Measurements from ENCODE around the gene PRB2. TPM values are rescaled to one million over a fixed set of nuclear protein-coding genes. Genes with fewer than 3 reads are reported as not detected.
"Not testable (repeated sequence)": the region's sequence is repeated elsewhere in the genome, so short reads cannot be mapped to it uniquely, and the experiment has no call there.

PRB2 gene
- total RNA-seq = not detected
- polyA plus RNA-seq = not detected
- long read RNA-seq, donor 1 = 0 reads
- long read RNA-seq, donor 2 = 0 reads
- long read RNA-seq, donor 3 = 0 reads
- long read RNA-seq, donor 4 = 0 reads

DNA sequence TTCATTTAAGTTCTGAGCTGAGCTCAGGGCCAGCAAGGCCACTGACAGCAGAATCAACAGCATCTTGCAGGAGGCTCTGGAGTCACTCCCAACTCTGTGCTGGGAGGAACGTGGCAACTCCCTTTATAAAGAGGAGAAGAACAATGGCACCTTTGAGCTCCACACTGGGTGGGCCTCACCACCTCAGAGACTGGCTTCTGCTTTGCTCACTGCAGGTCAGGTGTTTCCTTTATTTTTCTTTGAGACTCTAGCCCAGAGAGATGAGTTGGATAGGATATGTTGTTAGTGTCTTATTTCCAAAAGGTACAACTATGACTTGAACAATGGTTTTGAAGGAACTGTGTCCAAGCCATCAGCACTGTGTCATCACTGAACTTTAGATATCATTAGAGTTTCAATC is at the start of gene PRB2:
TSS of gene PRB2 (minus strand) at position 101 of the 400 bp plus-strand sequence. CDS start at position 63, 38 bp downstream.
- H3K27me3 ChIP-seq (ENCODE audit: control insufficient read depth, insufficient read depth); H3K9me3 ChIP-seq (ENCODE audit: control insufficient read depth, low read length); H3K4me1 ChIP-seq (ENCODE audit: control insufficient read depth, insufficient read depth, low read length); ATAC-seq; intact Hi-C loops (cut with DNase I); H3K4me3 ChIP-seq (ENCODE audit: low read length); H3K27ac ChIP-seq (ENCODE audit: low read length); DNase-seq: not testable (repeated sequence)
- no CpG with 5 or more reads among the region's 1 CpG for WGBS

DNA sequence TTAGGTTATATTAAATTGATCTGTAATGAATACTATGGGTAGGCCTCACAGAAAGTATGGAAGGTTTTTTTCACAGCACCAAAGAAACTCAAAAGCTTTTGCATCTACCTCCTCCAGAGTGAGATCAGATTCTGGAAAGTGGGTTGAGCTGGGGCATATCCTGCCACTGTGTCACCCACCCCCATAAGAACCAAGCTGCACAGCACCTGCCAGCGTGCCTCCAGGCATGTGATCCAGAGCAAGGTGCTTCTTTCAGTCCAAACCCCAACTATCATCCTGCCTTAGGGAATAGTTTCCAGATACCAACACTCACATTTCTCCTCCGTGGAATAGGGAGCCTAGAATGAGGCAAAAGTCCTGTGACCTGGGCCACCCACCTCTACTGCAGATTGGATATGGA is 42.6 kb upstream of the PRB2 start:
- intact Hi-C loops (cut with DNase I) = no loop called here
- no peak for DNase-seq
- Histone ChIP-seq H3K9me3 (ENCODE audit: control insufficient read depth, low read length) (no peaks in the 10 kb centered on the region), H3K27me3 (ENCODE audit: control insufficient read depth, insufficient read depth) (no peaks in the 10 kb centered on the region), H3K27ac (ENCODE audit: low read length) (no peak overlapping the region), H3K4me1 (ENCODE audit: control insufficient read depth, insufficient read depth, low read length) (no peaks in the 10 kb centered on the region), H3K4me3 (ENCODE audit: low read length) (no peak overlapping the region)
- 82% methylated on average over 2 of the region's 2 CpGs for WGBS
- ATAC-seq = no peak

DNA sequence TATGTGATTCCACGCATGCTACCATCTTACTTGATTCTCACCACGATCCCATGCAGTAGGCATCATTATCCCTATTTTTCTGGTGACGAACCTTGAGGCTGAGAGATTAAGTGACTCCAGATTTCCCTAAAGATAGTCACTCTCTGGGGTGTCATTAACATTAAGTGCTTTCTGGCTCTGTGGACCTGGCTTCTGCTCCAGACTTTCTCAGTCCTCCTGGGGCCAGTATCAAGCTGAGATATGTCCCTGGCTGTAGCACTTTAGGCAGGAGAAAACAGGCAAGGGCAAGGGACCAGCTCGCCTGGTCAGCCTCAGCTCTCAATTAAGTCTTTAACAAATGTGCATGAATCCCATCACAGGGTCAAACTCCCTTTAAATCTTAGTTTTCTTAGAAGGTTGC is 38.3 kb upstream of the PRB2 start:
- Histone ChIP-seq H3K27me3 (ENCODE audit: control insufficient read depth, insufficient read depth) (no peaks in the 10 kb centered on the region), H3K4me3 (ENCODE audit: low read length) (no peak overlapping the region), H3K4me1 (ENCODE audit: control insufficient read depth, insufficient read depth, low read length) (no peaks in the 10 kb centered on the region), H3K27ac (ENCODE audit: low read length) (no peak overlapping the region), H3K9me3 (ENCODE audit: control insufficient read depth, low read length) (no peaks in the 10 kb centered on the region)
- 47% methylated on average over 4 of the region's 4 CpGs for WGBS
- intact Hi-C loops (cut with DNase I) = no loop called here
- ATAC-seq (no peak), DNase-seq (no peak)

DNA sequence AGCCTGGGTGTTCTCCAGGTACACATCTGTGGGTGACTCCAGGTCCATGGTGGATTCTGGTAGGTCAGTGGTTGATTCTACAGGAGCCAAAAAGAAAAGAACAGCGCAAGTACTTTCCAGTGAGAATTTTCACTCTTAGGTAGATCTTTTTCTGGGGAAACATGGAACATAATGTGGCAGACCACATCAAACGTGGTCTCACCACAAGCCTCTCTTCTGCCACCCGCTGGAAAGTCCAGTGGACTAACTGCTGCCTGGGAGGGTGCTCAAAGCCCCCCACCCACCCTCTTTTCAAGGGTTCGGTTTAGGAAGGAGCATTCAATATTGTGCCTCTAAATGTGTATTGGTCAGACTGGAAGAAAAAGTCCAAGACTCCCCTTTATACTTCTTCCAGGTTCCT is 36.1 kb upstream of the PRB2 start:
- Histone ChIP-seq H3K4me1 (ENCODE audit: control insufficient read depth, insufficient read depth, low read length) (no peaks in the 10 kb centered on the region), H3K27me3 (ENCODE audit: control insufficient read depth, insufficient read depth) (no peaks in the 10 kb centered on the region), H3K27ac (ENCODE audit: low read length) (no peak overlapping the region), H3K4me3 (ENCODE audit: low read length) (no peak overlapping the region), H3K9me3 (ENCODE audit: control insufficient read depth, low read length) (no peaks in the 10 kb centered on the region)
- WGBS = 81% methylated on average over 4 of the region's 4 CpGs
- ATAC-seq = no peak
- intact Hi-C loops (cut with DNase I) = no loop called here
- no peak for DNase-seq

DNA sequence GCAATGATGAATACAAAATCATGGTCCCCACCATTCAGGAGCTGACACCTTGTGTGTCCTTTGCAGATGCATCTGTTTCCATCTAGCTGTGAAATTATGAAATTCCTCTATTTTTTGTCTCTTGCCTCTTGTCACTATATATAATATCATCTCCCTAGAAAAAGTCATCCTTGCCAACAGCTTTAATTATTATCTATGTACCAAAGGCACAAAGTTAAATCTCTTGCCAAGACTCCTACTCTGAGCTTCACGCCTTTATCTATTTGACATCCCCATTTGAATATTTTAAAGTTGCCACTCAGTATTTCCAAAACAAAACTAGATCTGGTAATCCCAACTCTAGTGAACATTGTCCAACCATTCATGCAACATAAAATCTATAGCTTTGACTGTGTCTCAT is 32.0 kb upstream of the PRB2 start:
- 49% methylated on average over 1 of the region's 1 CpG for WGBS
- Histone ChIP-seq H3K4me3 (ENCODE audit: low read length) (no peak overlapping the region), H3K27me3 (ENCODE audit: control insufficient read depth, insufficient read depth) (no peaks in the 10 kb centered on the region), H3K9me3 (ENCODE audit: control insufficient read depth, low read length) (no peaks in the 10 kb centered on the region), H3K4me1 (ENCODE audit: control insufficient read depth, insufficient read depth, low read length) (no peaks in the 10 kb centered on the region), H3K27ac (ENCODE audit: low read length) (no peak overlapping the region)
- DNase-seq (no peak), ATAC-seq (no peak)
- intact Hi-C loops (cut with DNase I) = no loop called here

DNA sequence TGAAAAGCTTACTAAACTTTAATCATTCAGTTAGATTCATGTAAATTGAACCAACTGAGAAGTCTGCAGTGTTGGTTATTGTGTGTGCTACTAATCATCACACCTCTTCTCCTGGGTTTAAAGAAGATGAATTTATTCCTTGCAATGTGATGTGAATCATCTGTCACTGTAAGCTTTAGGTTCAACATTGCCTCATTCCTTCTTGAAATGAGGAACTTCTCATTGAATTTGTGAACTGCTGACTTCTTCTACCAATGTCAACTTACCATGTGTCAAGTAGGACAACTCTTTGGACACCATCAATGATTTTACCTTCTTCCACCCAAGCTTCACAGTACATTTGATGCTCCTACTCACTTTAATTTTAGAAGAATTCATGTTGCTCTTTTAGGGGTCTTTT is 17.4 kb upstream of the PRB2 start:
- intact Hi-C loops (cut with DNase I) = no loop called here
- Histone ChIP-seq H3K4me1 (ENCODE audit: control insufficient read depth, insufficient read depth, low read length) (no peaks in the 10 kb centered on the region), H3K9me3 (ENCODE audit: control insufficient read depth, low read length) (peaks cover 2% of the 10 kb centered on the region), H3K27ac (ENCODE audit: low read length) (no peak overlapping the region), H3K4me3 (ENCODE audit: low read length) (no peak overlapping the region), H3K27me3 (ENCODE audit: control insufficient read depth, insufficient read depth) (no peaks in the 10 kb centered on the region)
- ATAC-seq (no peak), DNase-seq (no peak)

DNA sequence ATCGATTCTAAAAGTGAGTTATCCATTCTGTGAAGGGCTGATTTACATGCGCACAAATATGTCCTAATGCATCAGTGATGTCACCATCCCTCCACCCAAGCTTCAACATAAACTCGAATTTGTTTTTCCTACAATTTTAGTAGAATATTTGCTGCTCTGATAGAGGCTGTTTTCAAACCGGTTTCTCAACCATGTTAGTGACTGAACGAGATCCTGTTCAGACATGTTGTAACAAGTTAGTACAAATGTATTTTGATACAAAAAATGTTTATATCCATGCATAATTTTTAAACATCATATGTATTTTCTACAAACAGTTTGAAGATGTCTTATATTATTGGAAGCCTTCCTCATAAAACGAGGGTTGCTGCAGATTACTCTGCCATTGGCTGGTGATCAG is 12.7 kb upstream of the PRB2 start:
- no peaks in the 10 kb centered on the region for H3K27me3 ChIP-seq (ENCODE audit: control insufficient read depth, insufficient read depth)
- no peaks in the 10 kb centered on the region for H3K4me1 ChIP-seq (ENCODE audit: control insufficient read depth, insufficient read depth, low read length)
- H3K4me3 ChIP-seq (ENCODE audit: low read length) = no peak overlapping the region
- WGBS = 83% methylated on average over 6 of the region's 6 CpGs
- no peak overlapping the region for H3K27ac ChIP-seq (ENCODE audit: low read length)
- no peak for DNase-seq
- intact Hi-C loops (cut with DNase I) = no loop called here
- peaks cover 2% of the 10 kb centered on the region for H3K9me3 ChIP-seq (ENCODE audit: control insufficient read depth, low read length)
- ATAC-seq = no peak

DNA sequence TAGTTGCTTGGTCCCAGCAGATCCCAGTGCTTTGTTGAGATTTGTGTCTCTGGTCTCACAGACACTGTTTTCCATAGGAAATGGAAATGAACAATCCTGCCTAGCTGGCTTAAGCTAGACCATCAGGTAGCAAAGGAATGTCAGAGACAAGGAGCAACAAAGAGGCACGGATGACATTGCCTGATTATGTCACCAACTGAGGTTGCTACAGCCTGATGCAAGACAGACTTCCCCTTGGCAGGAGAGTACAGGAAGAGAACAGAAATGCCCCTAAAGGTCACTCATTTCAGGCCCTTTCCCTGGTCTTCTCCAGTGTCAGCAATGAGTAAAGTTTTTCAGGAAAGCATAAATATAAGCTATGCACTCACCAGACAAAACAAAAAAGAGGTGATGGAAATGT is 2.0 kb upstream of the PRB2 start:
- no peak for ATAC-seq
- WGBS = 13% methylated on average over 1 of the region's 1 CpG

DNA sequence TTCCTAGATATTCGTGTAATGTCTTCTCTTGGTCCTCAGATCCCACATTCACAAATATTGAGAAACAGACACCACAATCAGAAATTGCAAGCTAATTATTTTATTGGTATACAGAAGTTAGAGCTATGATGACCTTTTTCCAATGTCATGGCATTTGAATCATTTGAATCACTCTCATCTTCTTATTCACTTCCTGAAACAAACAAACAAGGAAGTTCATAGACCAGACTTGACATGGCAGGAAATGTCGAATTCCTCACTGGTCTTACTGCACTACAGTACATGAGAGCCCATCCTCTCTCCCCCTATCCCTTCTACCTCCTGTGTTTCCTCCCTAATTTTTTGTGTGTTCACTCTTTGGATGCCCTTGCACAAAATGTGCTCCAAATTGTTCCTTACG is 3.9 kb downstream of the PRB2 start:
- H3K4me1 ChIP-seq (ENCODE audit: control insufficient read depth, insufficient read depth, low read length); H3K27ac ChIP-seq (ENCODE audit: low read length); DNase-seq; ATAC-seq; H3K9me3 ChIP-seq (ENCODE audit: control insufficient read depth, low read length); H3K27me3 ChIP-seq (ENCODE audit: control insufficient read depth, insufficient read depth); intact Hi-C loops (cut with DNase I); H3K4me3 ChIP-seq (ENCODE audit: low read length): not testable (repeated sequence)
- WGBS = 72% methylated on average over 2 of the region's 3 CpGs

More for the DNA sequence above, 2.0 kb upstream of the PRB2 start:
- Histone ChIP-seq H3K27me3 (ENCODE audit: control insufficient read depth, insufficient read depth) (no peaks in the 10 kb centered on the region), H3K4me3 (ENCODE audit: low read length) (no peak overlapping the region), H3K4me1 (ENCODE audit: control insufficient read depth, insufficient read depth, low read length) (no peaks in the 10 kb centered on the region), H3K27ac (ENCODE audit: low read length) (no peak overlapping the region), H3K9me3 (ENCODE audit: control insufficient read depth, low read length) (no peaks in the 10 kb centered on the region)
- DNase-seq = no peak
- intact Hi-C loops (cut with DNase I) = no loop called here

DNA sequence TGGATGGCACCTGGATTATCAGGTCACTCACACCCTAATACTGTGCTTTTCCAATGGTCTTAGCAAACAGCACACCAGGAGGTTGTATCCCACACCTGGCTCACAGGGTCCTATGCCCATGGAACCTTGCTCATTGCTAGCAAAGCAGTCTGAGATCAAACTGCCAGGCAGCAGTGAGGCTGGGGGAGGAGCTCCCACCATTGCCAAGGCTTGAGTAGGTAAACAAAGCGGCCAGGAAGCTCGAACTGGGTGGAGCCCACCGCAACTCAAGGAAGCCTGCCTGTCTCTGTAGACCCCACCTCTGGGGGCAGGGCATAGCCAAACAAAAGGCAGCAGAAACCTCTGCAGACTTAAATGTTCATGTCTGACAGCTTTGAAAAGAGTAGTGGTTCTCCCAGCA is 17.9 kb downstream of the PRB2 start:
- WGBS = 70% methylated on average over 3 of the region's 3 CpGs
- intact Hi-C loops (cut with DNase I); H3K9me3 ChIP-seq (ENCODE audit: control insufficient read depth, low read length); DNase-seq; H3K27ac ChIP-seq (ENCODE audit: low read length); H3K4me3 ChIP-seq (ENCODE audit: low read length); H3K4me1 ChIP-seq (ENCODE audit: control insufficient read depth, insufficient read depth, low read length); H3K27me3 ChIP-seq (ENCODE audit: control insufficient read depth, insufficient read depth); ATAC-seq: not testable (repeated sequence)

DNA sequence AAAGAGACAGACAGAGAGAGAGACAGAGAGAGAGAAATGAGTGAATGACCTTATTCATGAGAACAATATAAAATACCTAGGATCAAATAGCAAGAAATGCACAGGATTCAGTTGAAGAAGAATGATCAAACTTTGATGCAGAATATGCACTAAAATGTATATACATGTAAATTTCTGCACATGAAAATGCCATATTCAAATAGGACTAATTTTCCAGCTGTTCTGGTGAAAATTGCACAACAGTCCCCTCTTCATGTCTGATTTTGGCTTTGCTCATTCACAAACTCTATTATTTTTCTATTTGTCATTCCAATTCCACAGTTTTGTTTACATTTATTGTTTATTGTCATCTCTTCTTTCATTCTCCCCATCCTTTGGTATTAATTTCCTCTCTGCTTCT is 34.2 kb downstream of the PRB2 start:
- ATAC-seq = no peak
- intact Hi-C loops (cut with DNase I) = no loop called here
- H3K4me3 ChIP-seq (ENCODE audit: low read length) = no peak overlapping the region

DNA sequence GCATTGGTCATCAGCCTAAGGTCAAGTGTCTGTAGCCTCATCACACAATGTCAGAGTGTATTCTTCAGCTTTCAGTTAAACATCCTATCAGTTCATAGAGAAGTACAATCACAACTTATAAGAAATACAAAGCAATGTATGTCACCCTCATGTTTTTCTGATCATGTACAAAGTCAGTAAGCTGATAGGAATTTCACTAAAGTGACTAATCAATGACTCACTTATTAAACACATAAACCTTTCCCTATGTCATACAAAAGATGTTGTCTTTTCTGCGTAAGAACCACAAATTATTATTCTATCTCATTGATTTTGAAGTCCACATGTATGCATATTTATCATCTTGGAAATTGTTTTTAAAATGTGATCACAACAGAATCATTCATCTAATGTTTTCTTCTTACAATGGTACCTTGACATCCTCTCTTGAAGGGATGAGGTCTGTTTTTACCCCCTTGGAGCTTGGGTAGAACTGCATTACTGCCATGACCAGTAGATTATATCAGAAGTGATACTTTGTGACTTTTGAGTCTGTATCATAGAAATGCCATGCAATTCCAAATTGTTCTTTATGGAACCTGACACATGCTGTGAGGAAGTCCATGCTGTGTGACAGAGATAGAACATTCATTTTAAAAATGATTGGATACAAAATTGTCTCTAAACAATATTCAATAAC is 35.0 kb downstream of the PRB2 start:
- H3K27ac ChIP-seq (ENCODE audit: low read length); DNase-seq; H3K27me3 ChIP-seq (ENCODE audit: control insufficient read depth, insufficient read depth); H3K4me3 ChIP-seq (ENCODE audit: low read length); ATAC-seq; intact Hi-C loops (cut with DNase I); H3K4me1 ChIP-seq (ENCODE audit: control insufficient read depth, insufficient read depth, low read length); H3K9me3 ChIP-seq (ENCODE audit: control insufficient read depth, low read length): not testable (repeated sequence)
- WGBS = 82% methylated on average over 1 of the region's 1 CpG

More for the DNA sequence above, 34.2 kb downstream of the PRB2 start:
- no peaks in the 10 kb centered on the region for H3K27me3 ChIP-seq (ENCODE audit: control insufficient read depth, insufficient read depth)
- H3K9me3 ChIP-seq (ENCODE audit: control insufficient read depth, low read length) = no peaks in the 10 kb centered on the region
- H3K4me1 ChIP-seq (ENCODE audit: control insufficient read depth, insufficient read depth, low read length) = no peaks in the 10 kb centered on the region
- H3K27ac ChIP-seq (ENCODE audit: low read length) = no peak overlapping the region
- DNase-seq = no peak
